WTC11 (cell line): ENCODE data around the gene MASP1. TPM values are rescaled to one million over a fixed set of nuclear protein-coding genes. Genes with fewer than 3 reads are reported as not detected.

Experiments
- ATAC-seq: fragments of 200-7000 bp; cut with Tn5 transposase; 2 replicates; pipeline ENCODE4 v1.10.0; 2021; ENCODE audit warnings: mild to moderate bottlenecking, moderate library complexity
- CTCF ChIA-PET: fragments of 300-600 bp; sonication (Branson Sonifier 250); formaldehyde crosslinking; loops from one replicate; lab custom pipeline; 2021; ENCODE audit warnings: antibody characterized with exemption; lab: Charles Lee
- POLR2A ChIA-PET: fragments of 350-600 bp; sonication (Branson Sonifier 250); formaldehyde crosslinking; loops from one replicate; lab custom pipeline; 2021; ENCODE audit warnings: antibody characterized with exemption; lab: Charles Lee
- DNase-seq: peaks from one replicate; pipeline ENCODE4 v3.0.0; 2021; ENCODE audit warnings: low spot score
- H3K27ac Mint-ChIP-seq: 2 replicates; pipeline ENCODE4 v1.8.0; 2021; ENCODE audit warnings: mixed read lengths
- H3K27me3 Mint-ChIP-seq: 2 replicates; pipeline ENCODE4 v1.8.0; 2021; ENCODE audit warnings: low read depth, mild to moderate bottlenecking, moderate library complexity, mixed read lengths
- H3K36me3 Mint-ChIP-seq: 2 replicates; pipeline ENCODE4 v1.8.0; 2021; ENCODE audit warnings: mixed read lengths
- H3K4me1 Mint-ChIP-seq: 2 replicates; pipeline ENCODE4 v1.8.0; 2022; ENCODE audit warnings: mixed read lengths
- H3K4me3 Mint-ChIP-seq: 2 replicates; pipeline ENCODE4 v1.8.0; 2021; ENCODE audit warnings: mild to moderate bottlenecking, moderate library complexity, mixed read lengths
- H3K9me3 Mint-ChIP-seq: 2 replicates; pipeline ENCODE4 v1.8.0; 2021; ENCODE audit warnings: mixed read lengths
- CDX4 ChIP-seq: fragments of 250-450 bp; sonication (Bioruptor Pico); IDR thresholded peaks from 2 replicates; pipeline ENCODE4 v1.9.0; 2021; ENCODE audit warnings: moderate library complexity, mild to moderate bottlenecking, inconsistent platforms, borderline replicate concordance
- CREM ChIP-seq: sonication (generic); formaldehyde crosslinking; IDR thresholded peaks from 2 replicates; pipeline ENCODE4 v1.8.1; 2022; ENCODE audit warnings: mild to moderate bottlenecking, missing genetic modification reagents, moderate library complexity
- FOXK1 ChIP-seq: sonication (generic); formaldehyde crosslinking; IDR thresholded peaks from 2 replicates; pipeline ENCODE4 v1.8.0; 2022; ENCODE audit warnings: mild to moderate bottlenecking, moderate library complexity, missing genetic modification reagents
- GABPB1 ChIP-seq: sonication (generic); formaldehyde crosslinking; IDR thresholded peaks from 2 replicates; pipeline ENCODE4 v1.8.1; 2023; ENCODE audit warnings: mild to moderate bottlenecking, missing genetic modification reagents
- JAZF1 ChIP-seq: fragments of 250-450 bp; sonication (Bioruptor Pico); IDR thresholded peaks from 2 replicates; pipeline ENCODE4 v1.9.0; 2021; ENCODE audit warnings: moderate library complexity, mild to moderate bottlenecking, inconsistent platforms
- JUN ChIP-seq: sonication (generic); formaldehyde crosslinking; IDR thresholded peaks from 2 replicates; pipeline ENCODE4 v1.8.0; 2023; ENCODE audit warnings: mild to moderate bottlenecking, missing genetic modification reagents
- MYBL2 ChIP-seq: sonication (generic); formaldehyde crosslinking; IDR thresholded peaks from 2 replicates; pipeline ENCODE4 v1.8.1; 2023; ENCODE audit warnings: mild to moderate bottlenecking, moderate library complexity, missing genetic modification reagents
- NFATC4 ChIP-seq: fragments of 250-450 bp; sonication (Bioruptor Pico); IDR thresholded peaks from 2 replicates; pipeline ENCODE4 v1.9.0; 2021; ENCODE audit warnings: mild to moderate bottlenecking
- NR3C1 ChIP-seq: sonication (generic); formaldehyde crosslinking; conservative IDR thresholded peaks from 2 replicates; pipeline ENCODE4 v1.8.1; 2023; ENCODE audit warnings: low read depth, mild to moderate bottlenecking, missing genetic modification reagents
- PRDM15 ChIP-seq: sonication (generic); formaldehyde crosslinking; IDR thresholded peaks from 2 replicates; pipeline ENCODE4 v1.8.0; 2022; ENCODE audit warnings: missing genetic modification reagents
- PREB ChIP-seq: sonication (generic); formaldehyde crosslinking; IDR thresholded peaks from 2 replicates; pipeline ENCODE4 v1.8.1; 2022; ENCODE audit warnings: mild to moderate bottlenecking, missing genetic modification reagents, moderate library complexity, borderline replicate concordance
- PRRX2 ChIP-seq: fragments of 250-450 bp; sonication (Bioruptor Pico); IDR thresholded peaks from 2 replicates; pipeline ENCODE4 v1.8.0; 2021; ENCODE audit warnings: mild to moderate bottlenecking
- ZBTB21 ChIP-seq: sonication (generic); formaldehyde crosslinking; IDR thresholded peaks from 2 replicates; pipeline ENCODE4 v1.8.1; 2023; ENCODE audit warnings: mild to moderate bottlenecking, missing genetic modification reagents, borderline replicate concordance
- ZBTB43 ChIP-seq: sonication (generic); formaldehyde crosslinking; IDR thresholded peaks from 2 replicates; pipeline ENCODE4 v1.8.1; 2023; ENCODE audit warnings: mild to moderate bottlenecking, missing genetic modification reagents
- ZNF416 ChIP-seq: fragments of 250-450 bp; sonication (Bioruptor Pico); IDR thresholded peaks from 2 replicates; pipeline ENCODE4 v1.9.0; 2021; ENCODE audit warnings: mild to moderate bottlenecking, inconsistent platforms
- total RNA-seq: library from RNA; stranded (reverse); gene quantifications from 3 replicates; pipeline ENCODE4 v1.2.3, GENCODE V29; 2021

Gene MASP1
- total RNA-seq, 1 experiment from 2014 or later: 2.2 TPM

- TF ChIP-seq PREB (no peak), CREM (CRISPR knock-in tag) (no peak), PRDM15 (no peak), ZBTB43 (no peak)
These were observed 4.3 kb downstream of the MASP1 start (continued) for GRCh38 chr3:187287256-187287655.

- ATAC-seq (no peak), DNase-seq (no peak)
- TF ChIP-seq GABPB1 (CRISPR knock-in tag) (peak; percentile 100), NFATC4 (CRISPR knock-in tag) (no peak), ZNF416 (no peak), CDX4 (CRISPR knock-in tag) (no peak)
- ChIA-PET POLR2A (no interaction called here), CTCF (interaction anchor here (1.1 to 1.7 kb wide), 2 partner anchors 10 to 67 kb away, joined by 4 read pairs; no protein-coding TSS in a partner anchor)
- no peaks in the 10 kb centered on the region for H3K36me3 Mint-ChIP-seq
- H3K4me1 Mint-ChIP-seq: peaks cover 32% of the 10 kb centered on the region
- H3K9me3 Mint-ChIP-seq: no peaks in the 10 kb centered on the region
- no peak overlapping the region for H3K4me3 Mint-ChIP-seq
- H3K27me3 Mint-ChIP-seq: peaks cover 4% of the 10 kb centered on the region; the same call in 1 of the 2 replicates
- no peak overlapping the region for H3K27ac Mint-ChIP-seq
These were observed 5.0 kb downstream of the MASP1 start for GRCh38 chr3:187286467-187287059.

- DNase-seq: peak; percentile 35
- H3K4me3 Mint-ChIP-seq: no peak overlapping the region
- ChIA-PET POLR2A (no interaction called here), CTCF (interaction anchor here (0.9 to 1.7 kb wide), 4 partner anchors 15 to 142 kb away, joined by 3 to 6 read pairs (median 4); partner anchors contain the start of gene RPL39L)
- no peak overlapping the region for H3K27ac Mint-ChIP-seq
- no peaks in the 10 kb centered on the region for H3K27me3 Mint-ChIP-seq
- peak; percentile 92 for ATAC-seq
- no peaks in the 10 kb centered on the region for H3K36me3 Mint-ChIP-seq
- no peaks in the 10 kb centered on the region for H3K9me3 Mint-ChIP-seq
- TF ChIP-seq NR3C1 (no peak), PRRX2 (CRISPR knock-in tag) (no peak), ZBTB21 (CRISPR knock-in tag) (no peak), MYBL2 (no peak)
- peaks cover 8% of the 10 kb centered on the region for H3K4me1 Mint-ChIP-seq
These were observed 10.3 kb downstream of the MASP1 start for GRCh38 chr3:187281191-187281714.

- no peak for TF ChIP-seq JAZF1 (CRISPR knock-in tag)
- TF ChIP-seq JUN: no peak
- no peak for TF ChIP-seq FOXK1 (CRISPR knock-in tag)
- ChIA-PET CTCF (interaction anchor here (1.0 to 1.7 kb wide), 3 partner anchors 22 to 141 kb away, joined by 3 to 5 read pairs (median 4); partner anchors contain the start of gene RPL39L), POLR2A (no interaction called here)
- no peaks in the 10 kb centered on the region for H3K27me3 Mint-ChIP-seq
- H3K27ac Mint-ChIP-seq: no peak overlapping the region
- DNase-seq (no peak), ATAC-seq (no peak)
- H3K36me3 Mint-ChIP-seq: no peaks in the 10 kb centered on the region
- H3K9me3 Mint-ChIP-seq: no peaks in the 10 kb centered on the region
- H3K4me1 Mint-ChIP-seq: peaks cover 14% of the 10 kb centered on the region
- H3K4me3 Mint-ChIP-seq: no peak overlapping the region
These were observed 10.9 kb downstream of the MASP1 start for GRCh38 chr3:187280644-187281043.
